GM18499 (cell line): ENCODE results near the gene HSPB3.
A peak's percentile ranks its signal among the peaks of the same experiment; 100 is the strongest.
"Not testable (repeated sequence)": the region's sequence is repeated elsewhere in the genome, so short reads cannot be mapped to it uniquely, and the experiment has no call there.

Source experiments
- ATAC-seq: cut with Tn5 transposase; IDR thresholded peaks from one replicate; pipeline ENCODE4 v1.9.1; 2021; ENCODE audit warnings: moderate number of reproducible peaks; ENCODE audit not compliant: insufficient read depth, unreplicated experiment

The HSPB3 gene

GRCh38 chr5:54455413-54456157, at the start of gene HSPB3:
TSS of gene HSPB3 (plus strand) at chr5:54455699. CDS start at chr5:54455790, 91 bp downstream.
- no peak for ATAC-seq

- no peak for ATAC-seq
These were observed 44.3 kb upstream of the HSPB3 start for GRCh38 chr5:54411176-54411575.

- ATAC-seq, result no peak
These were observed 42.6 kb upstream of the HSPB3 start for GRCh38 chr5:54412913-54413312.

GRCh38 chr5:54415147-54415546, 40.4 kb upstream of the HSPB3 start:
- no peak for ATAC-seq

GRCh38 chr5:54415896-54416601, 39.5 kb upstream of the HSPB3 start:
- no peak for ATAC-seq

- ATAC-seq, result not testable (repeated sequence)
These were observed 35.7 kb upstream of the HSPB3 start for GRCh38 chr5:54419573-54420423.

- not testable (repeated sequence) for ATAC-seq
These were observed 35.0 kb upstream of the HSPB3 start for GRCh38 chr5:54420511-54420910.

- ATAC-seq, result no peak
These were observed 33.5 kb upstream of the HSPB3 start for GRCh38 chr5:54421976-54422375.

GRCh38 chr5:54425258-54425657, 30.2 kb upstream of the HSPB3 start:
- ATAC-seq, result no peak

GRCh38 chr5:54426209-54426608, 29.3 kb upstream of the HSPB3 start:
- ATAC-seq, result no peak

- not testable (repeated sequence) for ATAC-seq
These were observed 20.8 kb upstream of the HSPB3 start for GRCh38 chr5:54434650-54435049.

GRCh38 chr5:54438620-54439389, 16.7 kb upstream of the HSPB3 start:
- ATAC-seq, result no peak

- ATAC-seq, result peak; percentile 85
These were observed 15.0 kb upstream of the HSPB3 start for GRCh38 chr5:54440456-54440893.

GRCh38 chr5:54442271-54442670, 13.2 kb upstream of the HSPB3 start:
- ATAC-seq, result no peak

- no peak for ATAC-seq
These were observed 12.2 kb upstream of the HSPB3 start for GRCh38 chr5:54443270-54443669.

- no peak for ATAC-seq
These were observed 9.7 kb upstream of the HSPB3 start for GRCh38 chr5:54445691-54446378.

- ATAC-seq, result no peak
These were observed 9.1 kb upstream of the HSPB3 start for GRCh38 chr5:54446379-54446732.

GRCh38 chr5:54449923-54450322, 5.6 kb upstream of the HSPB3 start:
- ATAC-seq, result no peak

GRCh38 chr5:54450542-54450941, 5.0 kb upstream of the HSPB3 start:
- ATAC-seq, result no peak

- ATAC-seq, result no peak
These were observed 2.5 kb upstream of the HSPB3 start for GRCh38 chr5:54453046-54453445.
